Fibroblast of the conjunctiva (primary cell): ENCODE measurements around the gene BRPF1.

ENCODE experiments used
- DNase-seq: peaks from one replicate; pipeline ENCODE4 v3.0.0-alpha.2; 2010; ENCODE audit warnings: low read depth

Gene BRPF1

GRCh38 chr3:9786825-9787669 lies 55.5 kb downstream of the BRPF1 start:
- no peak for DNase-seq

DNA sequence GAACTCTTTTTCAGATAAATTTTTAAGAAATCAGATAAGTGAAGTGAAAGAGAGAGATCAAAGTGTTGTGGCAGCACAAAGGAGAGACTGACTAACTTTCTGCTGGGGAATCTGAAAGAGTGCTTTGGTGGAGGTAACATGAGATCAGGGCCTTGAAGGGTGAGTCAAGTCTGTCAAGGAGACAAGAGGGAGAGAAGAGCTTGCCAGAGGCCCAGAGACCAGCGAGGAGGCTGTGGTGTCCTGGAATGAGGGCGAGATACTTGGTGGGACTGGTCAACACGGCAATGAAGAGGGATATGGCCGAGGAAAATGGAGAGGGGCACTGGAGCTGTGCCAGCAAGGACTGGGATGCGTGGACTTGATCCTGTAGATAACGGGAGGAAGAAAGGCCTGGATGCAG lies 56.2 kb downstream of the BRPF1 start:
- no peak for DNase-seq

- no peak for DNase-seq
Measured at GRCh38 chr3:9791127-9791526, 59.6 kb downstream of the BRPF1 start.

DNA sequence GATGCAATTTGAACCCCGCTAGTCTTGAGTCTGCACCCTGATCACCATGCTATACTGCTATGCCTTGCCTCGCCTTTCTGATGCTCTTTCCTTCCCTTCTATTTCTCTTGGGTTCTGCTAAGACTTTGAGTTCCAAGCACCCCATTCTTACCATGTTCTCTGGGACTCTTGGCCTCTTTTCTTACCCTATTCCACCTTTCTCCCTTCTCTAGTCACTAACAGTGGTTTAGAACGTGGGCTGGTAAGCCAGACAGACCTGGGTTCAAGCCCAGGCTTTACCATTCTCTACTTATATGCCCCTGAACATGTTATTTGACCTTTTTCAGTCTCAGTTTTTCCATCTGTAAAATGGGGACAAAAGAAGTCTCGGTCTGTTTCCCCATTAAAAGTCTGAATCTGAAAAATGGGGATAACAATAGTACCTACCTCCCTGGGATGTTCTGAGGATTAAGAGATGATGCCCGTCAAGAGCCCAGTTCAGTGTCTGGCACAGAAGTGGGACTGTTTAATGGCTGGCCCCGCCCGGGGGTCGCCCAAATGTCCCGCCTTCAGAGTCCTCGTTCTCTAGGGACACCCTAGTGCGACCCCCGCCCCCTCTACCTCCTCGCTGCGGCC lies 60.4 kb downstream of the BRPF1 start:
- no peak for DNase-seq

GRCh38 chr3:9792405-9793160 lies 61.0 kb downstream of the BRPF1 start, which contains the start of the genes ARPC4 and TADA3:
Gene ARPC4 (plus strand): TSS chr3:9793082. CDS start chr3:9793122, 40 bp downstream.
Gene TADA3 (minus strand): TSS chr3:9792473. CDS start chr3:9791466, 1,007 bp downstream.
- DNase-seq = peak; percentile 92

DNA sequence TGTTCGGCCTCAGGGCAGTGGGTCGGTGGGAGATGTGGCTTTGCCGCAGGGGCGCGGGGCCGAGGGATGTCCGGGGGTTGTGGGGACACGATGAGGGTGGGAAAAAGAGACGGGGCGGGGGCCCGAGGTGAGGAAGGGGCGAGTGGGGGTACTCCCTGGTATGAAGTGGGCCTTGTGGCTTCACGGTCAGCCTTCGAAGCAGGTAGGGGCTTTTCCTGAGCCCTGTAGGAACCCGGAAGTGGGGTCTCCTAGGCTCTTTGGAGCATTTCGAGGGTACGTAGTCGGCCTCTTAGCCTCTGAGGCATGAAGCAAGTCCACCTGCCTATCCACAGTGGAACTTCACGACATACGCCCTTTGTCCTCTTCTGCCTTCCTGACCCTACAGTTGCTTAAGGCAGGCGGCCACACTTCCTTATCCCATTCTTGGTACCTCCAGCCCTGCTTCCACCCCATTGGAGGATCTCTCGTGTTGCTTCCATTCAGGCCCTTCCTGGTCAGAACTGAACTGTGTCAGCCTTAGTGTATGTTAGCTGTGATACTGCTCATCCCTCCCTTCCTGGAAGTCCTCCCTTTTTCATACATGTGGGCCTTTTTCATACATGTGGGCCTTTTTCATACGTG lies 61.7 kb downstream of the BRPF1 start:
- no peak for DNase-seq

- no peak for DNase-seq
Measured at GRCh38 chr3:9794400-9794799, 62.9 kb downstream of the BRPF1 start.

DNA sequence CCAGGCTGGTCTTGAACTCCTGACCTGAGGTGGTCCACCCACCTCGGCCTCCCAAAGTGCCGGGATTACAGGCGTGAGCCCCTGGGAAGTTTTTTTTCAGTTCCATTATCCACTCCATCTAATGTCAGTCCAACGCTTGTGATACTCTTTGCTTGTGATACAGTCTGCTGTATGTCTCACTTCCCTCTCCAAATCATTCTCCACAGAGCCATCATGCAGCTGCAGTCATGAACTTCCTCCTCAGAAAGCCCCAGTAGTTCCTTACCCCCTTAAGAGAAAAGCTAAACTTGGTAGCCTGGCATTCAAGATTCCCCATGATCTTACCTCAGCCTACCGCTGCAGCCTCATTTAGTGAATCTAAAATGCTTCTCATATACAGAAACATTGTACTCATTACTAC lies 63.7 kb downstream of the BRPF1 start:
- DNase-seq = no peak

GRCh38 chr3:9797196-9797945 lies 65.8 kb downstream of the BRPF1 start:
- no peak for DNase-seq
